Stimulated activated CD4-positive, alpha-beta T cell treated with anti-CD3 and anti-CD28 coated beads, Interleukin-12 subunit alpha, Interleukin-12 subunit beta, amount 100 ng/mL, for 24 hours (primary cell): Measurements from ENCODE around the gene CEP83.
"Not testable (repeated sequence)": the region's sequence is repeated elsewhere in the genome, so short reads cannot be mapped to it uniquely, and the experiment has no call there.

ENCODE experiments used
- DNase-seq, 2 experiments: peaks; one replicate each; pipeline ENCODE4 v3.0.0-alpha.2; 2020; ENCODE audit warnings: low read depth in 2 of 2

The CEP83 gene

DNA sequence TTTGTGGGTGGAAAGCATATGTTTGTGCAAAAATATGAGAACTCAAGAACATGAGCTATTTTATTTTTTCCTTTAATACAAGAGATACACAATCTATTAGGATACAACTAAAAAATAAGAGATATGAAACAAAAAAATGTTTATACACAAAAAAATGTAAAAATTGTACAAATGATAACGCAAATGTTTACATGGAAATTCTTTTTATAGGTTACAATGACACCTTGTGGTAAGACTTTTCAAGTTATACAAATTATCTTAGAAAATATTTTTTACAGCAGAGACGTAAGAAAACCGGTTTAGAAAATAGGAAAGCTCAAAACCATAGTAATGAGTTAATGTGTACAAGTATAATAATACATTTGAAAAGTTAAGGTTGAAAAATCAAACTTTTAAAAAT lies 25.5 kb downstream of the CEP83 start:
- no peak for DNase-seq

DNA sequence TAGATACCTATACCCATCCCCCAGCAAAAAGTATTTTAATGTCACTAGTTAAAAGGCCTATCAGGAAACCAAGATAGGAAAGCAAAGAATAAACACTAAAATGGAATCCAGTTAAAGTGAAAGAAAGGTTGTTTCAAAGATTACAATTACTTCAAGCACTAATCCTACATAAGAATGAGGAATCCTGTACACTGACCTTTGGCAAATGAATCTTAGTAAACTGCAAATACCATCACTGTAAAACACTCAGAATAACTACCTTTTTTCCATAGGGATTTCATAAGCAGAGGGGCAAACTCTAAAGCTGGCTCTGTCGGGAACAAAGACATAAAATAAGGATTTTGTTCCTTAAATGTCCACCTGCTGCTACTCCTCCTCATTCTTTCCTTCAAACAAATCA lies 25.9 kb downstream of the CEP83 start:
- DNase-seq, result no peak

DNA sequence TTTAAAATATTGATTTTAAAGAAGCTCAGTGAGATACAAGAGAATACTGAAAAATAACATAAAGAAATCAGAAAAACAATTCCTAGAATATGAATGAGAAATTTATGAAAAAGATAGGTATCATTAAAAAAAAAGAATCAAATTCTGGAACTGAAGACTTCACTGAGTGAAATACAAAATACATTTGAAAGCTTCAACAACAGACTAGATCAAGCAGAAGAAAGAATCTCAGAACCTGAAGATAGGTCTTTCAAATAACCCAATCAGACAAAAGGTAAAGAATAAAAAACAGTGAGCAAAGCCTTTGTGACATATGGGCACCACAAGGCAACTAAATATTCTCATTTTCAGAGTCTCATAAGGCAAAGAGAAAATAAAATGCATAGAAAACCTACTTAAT lies 29.4 kb downstream of the CEP83 start:
- DNase-seq, result no peak

DNA sequence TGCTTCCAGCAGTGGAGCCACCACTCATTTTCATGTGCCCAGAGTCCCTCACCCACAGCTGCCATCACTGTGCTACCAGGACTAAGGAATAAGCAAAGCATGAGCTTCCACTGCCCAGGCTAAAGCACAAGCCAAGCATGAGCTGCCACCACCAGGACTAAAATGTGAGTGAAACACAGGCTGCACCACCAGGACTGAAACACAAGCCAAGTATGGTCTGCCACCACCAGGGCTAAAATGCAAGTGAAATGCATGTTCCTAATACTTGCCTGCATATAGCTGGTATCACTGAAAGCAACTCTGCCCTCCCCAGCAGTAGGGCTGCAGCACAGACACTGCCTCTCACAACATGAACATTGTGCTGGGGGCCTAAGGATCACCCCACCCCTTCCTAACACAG lies 30.0 kb downstream of the CEP83 start:
- no peak for DNase-seq

DNA sequence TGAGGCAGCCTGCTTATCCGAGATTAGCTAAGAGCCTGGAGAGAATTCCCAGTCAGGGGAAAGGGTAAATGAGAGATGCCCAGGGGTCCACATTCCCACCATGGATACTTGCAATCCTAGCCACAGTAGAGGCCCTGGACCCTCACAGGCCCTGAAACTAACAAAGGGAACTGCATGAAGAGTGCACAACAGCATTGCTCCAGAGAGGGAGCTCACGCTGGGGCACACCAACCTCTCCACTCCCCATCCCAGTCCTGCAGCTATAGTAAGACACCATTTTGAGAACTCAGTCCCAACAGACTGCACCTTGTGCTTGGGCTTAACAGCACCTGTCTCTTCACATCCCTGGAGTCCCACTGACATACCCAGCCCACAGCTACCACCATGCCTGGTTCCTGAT lies 30.5 kb downstream of the CEP83 start:
- no peak for DNase-seq

DNA sequence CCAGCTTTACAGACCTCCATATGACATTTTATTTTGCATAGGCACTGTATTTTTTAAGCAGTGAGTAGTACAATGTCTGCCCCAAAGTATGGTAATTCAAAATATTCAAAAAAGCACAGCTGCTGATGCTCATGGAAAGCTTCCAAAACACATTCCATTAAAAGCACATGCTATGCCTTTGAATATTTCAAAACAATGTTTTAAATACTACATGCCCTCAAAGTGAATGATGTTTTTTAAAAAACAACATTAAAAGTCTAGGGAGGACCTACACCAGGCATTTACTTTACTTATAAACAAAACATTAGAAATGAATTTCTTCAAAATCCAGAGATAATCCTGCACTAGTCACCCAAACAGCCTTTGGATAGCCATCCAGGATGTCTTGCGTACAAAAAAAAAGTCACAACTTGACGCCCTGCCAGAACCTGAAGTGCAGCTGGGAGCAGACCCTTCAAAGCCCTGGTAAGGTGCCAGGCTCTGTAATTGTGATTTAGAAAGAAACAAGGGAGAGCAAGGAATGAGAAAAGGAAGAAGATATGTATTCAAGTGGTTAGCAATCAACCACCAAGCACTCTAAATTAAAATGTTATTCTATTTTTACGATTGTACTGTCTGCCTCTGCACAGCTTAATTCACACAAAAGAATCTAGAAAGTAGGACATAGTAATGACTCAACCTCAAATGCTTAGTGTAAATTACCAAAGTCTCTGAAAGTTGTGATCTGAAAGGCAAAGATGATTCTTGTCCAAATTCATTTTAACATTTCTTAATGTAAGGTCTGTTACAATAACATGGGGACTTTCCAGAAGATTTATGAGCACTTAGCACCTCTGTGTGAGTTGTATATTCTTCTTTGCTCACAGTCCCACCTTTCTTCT lies 31.9 kb downstream of the CEP83 start:
- DNase-seq, result no peak

DNA sequence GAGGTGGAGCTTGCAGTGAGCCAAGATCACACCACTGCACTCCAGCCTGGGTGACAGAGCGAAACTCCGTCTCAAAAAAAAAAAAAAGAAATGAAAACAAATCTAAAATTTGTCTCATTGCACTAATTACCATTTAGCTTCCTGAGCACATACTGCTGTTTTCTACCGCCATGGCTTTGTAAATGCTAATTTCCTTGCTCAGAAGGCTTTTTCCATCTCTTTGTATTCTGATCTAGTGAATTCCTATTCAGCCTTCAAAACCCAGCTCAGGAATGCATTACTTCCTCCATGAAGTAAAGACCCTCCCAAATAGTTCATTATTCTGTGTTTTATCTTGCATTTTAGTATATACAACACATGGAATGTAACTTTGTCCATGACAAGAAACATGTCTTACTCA lies 33.6 kb downstream of the CEP83 start:
- DNase-seq, result no peak

DNA sequence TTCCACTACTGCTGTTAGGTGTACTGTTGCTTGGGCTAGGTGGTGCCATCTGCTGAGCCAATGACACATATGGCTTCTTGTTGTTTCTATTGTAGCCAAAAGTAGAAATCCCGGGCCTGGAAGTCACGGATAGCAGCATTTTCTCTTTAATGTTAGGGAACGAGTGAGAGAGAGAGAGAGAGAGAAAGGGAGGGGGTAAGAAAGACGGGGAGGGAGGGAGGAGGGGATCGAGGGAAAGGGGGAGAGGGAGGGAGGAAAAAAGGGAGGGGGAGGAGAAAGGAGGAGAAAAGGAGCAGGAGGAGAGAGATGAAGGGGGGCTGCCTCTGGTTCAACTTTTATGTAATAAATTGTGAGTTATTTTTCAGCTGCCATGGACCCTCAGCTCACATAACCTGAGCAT lies 34.8 kb downstream of the CEP83 start:
- DNase-seq, result not testable (repeated sequence)

DNA sequence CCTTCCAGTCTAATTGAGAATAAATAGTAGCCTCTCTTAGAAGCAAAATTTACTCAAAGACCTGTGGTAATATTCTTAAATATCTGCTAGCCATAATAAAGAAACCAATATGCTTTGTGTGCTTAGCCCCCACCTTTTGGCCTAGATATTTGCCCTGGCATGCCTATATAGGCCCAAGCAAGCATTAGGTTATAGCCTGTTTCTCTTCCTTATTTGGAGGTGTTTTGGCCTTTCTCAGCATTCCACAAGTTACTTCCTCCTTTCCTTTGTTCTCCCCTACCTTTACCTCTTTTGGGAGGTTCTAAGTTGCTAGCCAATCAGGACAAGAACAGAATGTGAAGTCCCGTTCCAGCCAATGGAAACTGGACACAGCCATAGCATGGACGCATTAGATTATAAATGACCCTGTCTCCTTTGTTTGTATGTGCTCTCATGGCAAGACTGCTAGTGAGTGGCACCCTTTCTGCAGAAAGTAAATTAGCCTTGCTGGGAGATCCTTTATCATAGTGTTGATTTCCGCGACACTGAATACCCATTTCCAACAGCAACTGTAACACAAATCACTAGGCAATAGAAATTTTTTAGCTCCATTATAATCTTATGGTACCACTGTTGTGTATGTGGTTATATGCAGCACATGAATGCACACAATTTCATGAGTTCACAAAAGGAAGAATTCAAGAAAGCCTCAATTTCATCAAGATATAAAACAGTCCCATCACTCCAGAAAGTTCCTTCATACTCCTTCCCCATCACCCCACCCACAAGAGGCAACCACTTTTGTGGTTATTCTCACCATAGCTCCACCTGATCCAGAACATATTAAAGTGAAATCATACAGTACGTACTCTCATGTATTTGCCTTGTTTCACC lies 37.6 kb downstream of the CEP83 start:
- no peak for DNase-seq

DNA sequence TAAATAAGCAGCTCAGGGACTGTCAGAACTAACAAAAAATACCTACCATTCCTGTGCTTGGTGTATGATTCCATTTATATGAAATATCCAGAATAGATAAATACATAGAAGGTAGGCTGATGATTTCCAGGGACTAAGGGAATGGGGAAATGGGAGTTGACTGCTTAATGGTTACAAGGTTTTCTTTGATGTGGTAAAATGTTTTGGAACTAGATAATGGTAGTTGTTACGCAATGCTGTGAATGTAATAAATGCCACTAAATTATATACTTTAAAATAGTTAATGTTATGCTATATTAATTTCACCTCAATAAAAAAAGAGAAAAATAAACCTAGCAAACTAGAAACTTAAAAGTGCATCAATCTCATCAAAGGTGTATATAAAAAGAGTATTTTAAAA lies 41.1 kb downstream of the CEP83 start:
- DNase-seq, result no peak

DNA sequence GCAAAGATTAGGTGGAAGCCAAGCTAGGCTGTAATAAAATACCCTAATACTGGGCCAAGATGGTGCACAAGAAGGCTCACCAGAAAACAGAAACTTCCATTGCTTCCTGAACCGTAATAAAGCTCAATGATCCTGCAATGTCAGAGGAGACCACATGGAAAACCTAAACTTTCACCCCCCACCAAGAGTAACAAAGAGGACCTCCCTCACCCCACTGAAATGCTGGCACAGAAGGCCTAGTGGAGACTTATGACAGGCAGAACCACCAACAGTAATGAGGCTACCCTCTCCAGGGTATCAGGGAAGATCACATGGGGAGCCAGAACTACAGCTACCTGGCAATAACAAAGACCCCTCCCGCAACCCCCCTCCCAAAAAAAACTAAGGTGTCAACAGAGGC lies 43.1 kb downstream of the CEP83 start:
- DNase-seq, result no peak

DNA sequence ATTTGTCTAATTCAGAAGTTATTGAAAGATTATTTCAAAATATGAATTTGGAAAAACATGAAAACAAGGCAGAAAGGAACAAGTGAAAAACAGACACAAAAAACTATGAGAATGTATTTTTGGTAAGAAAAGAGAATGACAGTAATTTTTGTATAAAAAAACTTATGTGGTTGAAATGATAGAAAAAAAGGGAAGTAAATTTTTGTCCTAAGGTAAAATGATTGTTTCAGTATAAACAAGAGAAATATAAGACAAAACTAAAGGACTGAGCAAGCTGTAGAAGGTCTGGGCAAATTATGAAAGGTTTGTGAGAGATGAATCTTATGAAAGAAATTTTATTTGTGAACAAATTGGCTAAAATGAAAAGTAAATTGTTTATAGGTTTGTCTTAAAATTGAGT lies 44.6 kb downstream of the CEP83 start:
- DNase-seq, result no peak

DNA sequence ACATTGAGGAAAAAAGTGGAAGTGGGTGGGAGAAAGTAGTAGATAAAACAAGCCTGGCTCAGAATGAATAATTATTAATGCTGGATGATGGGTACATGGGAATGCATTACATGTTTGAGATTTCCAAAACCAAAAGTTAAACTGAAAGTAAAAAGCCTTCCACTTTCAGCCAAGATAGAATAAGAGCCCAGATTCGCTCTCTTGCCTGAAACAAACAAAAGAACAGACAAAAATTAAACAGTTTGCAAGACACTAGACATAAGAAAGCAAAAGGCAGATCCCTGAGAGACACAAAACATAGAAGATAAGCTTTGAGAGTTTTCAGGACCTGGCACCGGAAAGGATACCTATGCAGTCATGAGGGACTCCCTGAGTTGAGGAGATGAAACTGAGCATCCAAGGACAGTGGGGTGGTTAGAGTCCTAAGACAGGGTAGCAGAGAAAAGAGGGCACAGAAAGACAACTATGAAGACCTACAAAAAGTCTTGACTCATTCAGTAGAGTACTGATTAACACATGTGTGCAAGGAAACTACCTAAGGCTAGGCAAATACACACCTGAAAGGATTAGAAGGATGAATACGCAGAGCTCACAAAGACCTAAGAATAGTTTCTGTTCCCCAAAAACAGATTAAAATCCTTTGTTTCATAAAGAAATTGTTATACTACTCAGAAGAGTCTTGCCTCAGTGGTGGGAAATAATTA lies 54.1 kb downstream of the CEP83 start:
- no peak for DNase-seq

DNA sequence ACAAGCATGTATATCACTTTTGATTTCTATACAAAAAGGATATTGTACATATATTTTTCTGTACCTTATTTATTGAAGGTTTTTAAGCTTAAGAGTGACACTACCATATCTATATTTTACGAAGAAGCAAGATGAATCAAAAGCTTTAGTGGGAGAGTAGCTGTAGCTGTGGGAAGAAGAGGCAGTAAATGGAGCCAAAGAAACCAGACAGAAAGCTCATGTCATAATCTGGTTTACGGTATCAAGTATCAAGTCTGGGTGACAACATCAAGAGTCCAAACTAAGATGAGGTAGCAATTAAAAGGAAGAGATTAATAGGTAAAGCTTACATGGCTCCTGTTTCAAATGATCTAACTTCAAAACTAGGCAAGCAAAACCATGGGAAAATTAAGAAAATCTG lies 54.8 kb downstream of the CEP83 start:
- no peak for DNase-seq

DNA sequence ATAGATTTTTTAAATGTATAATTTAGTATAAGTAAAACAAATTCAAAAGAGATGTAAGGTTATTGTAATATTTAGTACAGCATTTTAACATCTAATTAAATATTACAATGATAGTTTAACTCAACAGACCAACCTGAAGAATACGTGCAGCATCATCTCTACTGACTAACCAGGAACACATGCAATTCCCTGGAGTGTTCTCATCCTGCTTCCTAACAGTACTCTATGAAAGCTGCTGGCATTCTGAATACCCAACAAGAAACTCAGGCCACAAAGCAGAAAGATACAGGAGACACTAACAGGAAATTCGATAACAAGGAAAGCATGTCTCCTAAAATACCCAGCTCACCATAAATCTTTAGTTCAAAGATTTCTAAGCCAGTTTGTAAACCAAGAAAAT lies 58.3 kb downstream of the CEP83 start:
- no peak for DNase-seq

DNA sequence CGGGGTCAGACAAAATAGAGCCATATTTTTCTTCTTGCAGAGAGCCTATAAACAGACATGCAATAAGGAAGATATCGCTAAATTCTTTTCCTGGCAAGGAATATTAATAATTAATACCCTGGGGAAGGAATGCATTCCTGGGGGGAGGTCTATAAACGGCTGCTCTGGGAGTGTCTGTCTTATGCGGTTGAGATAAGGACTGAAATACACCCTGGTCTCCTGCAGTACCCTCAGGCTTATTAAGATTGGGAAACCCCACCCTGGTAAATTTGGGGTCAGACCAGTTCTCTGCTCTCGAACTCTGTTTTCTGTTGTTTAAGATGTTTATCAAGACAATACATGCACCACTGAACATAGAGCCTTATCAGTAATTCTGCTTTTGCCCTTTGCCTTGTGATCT lies 61.0 kb downstream of the CEP83 start:
- not testable (repeated sequence) for DNase-seq

DNA sequence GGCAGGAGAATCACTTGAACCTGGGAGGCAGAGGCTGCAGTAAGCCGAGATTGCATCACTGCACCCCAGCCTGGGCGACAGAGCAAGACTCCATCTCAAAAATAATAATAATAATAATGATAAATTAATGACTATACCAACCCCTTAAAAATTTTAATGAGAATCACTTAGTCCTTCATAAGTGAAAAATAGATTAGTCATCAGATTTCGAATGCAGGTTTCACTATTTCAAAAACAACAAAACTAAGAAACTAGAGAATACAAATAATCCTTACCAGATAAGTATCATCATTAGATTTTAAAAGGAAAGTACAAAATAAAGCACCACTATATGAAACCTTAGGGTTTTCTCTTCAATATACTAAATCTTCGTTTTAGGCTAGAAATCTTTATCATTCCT lies 62.3 kb downstream of the CEP83 start:
- no peak for DNase-seq

DNA sequence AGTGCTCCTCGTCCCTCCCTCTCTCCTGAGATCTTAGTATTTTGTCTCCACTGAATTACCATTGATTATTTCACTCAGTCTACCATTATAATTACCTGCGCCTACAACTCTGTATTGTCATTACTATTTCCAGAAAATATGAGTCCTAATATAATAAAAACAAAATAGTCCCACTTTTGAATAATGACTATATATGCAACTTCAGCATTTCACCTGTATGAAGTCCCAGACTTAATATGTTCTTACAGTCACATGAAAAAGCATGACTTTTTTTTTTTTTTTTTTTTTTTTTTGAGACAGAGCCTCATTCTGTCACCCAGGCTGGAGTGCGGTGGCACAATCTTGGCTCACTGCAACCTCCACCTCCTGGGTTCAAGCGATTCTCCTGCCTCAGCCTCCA lies 63.7 kb downstream of the CEP83 start:
- not testable (repeated sequence) for DNase-seq

DNA sequence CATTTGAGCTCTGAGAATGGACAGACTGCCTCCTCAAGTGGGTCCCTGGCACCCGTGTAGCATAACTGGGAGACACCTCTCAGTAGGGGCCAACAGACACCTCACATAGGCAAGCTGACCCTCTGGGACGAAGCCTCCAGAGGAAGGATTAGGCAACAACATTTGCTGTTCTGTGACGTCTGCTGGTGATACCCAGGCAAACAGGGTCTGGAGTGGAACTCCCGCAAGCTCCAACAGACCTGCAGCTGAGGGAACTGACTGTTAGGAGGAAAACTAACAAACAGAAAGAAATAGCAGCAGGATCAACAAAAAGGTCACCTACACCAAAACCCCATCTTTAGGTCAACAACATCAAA lies 69.6 kb downstream of the CEP83 start:
- DNase-seq, result no peak

DNA sequence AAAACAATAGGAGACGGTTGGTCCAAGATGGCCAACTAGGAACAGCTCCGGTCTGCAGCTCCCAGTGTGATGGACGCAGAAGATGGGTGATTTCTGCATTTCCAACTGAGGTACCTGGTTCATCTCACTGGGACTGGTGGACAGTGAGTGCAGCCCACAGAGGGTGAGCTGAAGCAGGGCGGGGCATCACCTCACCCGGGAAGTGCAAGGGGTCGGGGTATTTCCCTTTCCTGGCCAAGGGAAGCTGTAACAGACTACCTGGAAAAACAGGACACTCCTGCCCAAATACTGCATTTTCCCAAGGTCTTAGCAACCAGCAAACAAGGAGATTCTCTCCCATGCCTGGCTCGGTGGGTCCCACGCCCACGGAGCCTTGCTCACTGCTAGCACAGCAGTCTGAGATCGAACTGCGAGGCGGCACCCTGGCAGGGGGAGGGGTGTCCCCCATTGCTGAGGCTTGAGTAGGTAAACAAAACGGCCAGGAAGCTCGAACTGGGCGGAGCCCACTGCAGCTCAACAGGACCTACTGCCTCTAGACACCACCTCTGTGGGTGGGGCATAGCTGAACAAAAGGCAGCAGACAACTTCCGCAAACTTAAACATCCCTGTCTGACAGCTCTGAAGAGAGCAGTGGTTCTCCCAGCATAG lies 70.1 kb downstream of the CEP83 start:
- not testable (repeated sequence) for DNase-seq

DNA sequence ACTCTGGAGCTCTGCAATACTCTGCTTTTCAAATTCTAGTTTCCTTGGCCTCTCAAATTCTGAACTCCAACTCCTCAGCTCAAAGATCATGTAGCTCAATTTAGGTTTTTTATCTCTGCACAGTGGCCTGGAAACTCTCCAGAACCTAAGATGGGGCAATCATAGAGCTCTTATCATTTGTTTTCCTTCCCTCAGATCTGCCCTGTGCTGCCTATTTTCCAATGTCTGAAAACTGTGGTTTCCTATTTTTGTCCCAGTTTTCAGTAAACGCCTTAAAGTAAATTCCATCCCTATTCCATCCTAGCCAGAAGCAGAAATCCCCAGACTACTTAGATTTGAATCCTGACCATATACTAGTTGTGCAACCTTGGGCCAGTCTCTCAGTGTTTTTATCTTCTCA lies 73.2 kb downstream of the CEP83 start:
- no peak for DNase-seq

DNA sequence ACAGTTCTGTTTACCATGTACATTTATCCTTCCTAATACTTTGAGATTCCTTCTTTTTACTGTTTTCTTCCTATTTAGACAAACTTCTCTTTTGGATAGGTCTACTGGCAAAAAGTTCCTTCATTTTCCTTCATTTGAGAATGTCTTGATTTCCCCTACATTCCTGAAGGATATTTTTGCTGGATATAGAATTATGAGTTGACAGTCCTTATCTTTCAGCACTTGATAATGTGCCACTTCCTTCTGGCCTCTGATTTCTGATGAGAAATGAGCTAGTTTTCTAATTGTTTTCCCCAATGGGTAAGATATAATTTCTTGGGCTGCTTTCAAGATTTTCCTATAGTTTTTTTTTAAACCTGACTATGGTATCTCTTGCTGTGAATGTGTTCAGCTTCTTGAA lies 75.6 kb downstream of the CEP83 start:
- no peak for DNase-seq
